H1 (cell line): Measurements from ENCODE around the gene RFT1.

Source experiments
- CBX5 ChIP-seq: fragments of 300-800, 300-1000 bp; sonication (generic); IDR thresholded peaks from 2 replicates; pipeline ENCODE4 v1.7.1; 2016; ENCODE audit warnings: antibody characterized with exemption, low read length, low read depth
- CHD2 ChIP-seq: IDR thresholded peaks from 2 replicates; pipeline ENCODE4 v1.6.1; 2012; ENCODE audit warnings: low read length, improper control_type of control experiment
- CTCF ChIP-seq, 3 experiments: IDR thresholded peaks; 1 replicate in 2 of 3; 2 replicates in 1 of 3; pipeline versions ENCODE4 v1.5.1 to v1.6.1; 2011; ENCODE audit warnings: low read length in 3 of 3, mild to moderate bottlenecking in 3 of 3, inconsistent platforms in 2 of 3, low read depth in 1 of 3, moderate library complexity in 1 of 3; ENCODE audit not compliant: insufficient read depth in 1 of 3; ENCODE audit errors: control extremely low read depth in 1 of 3
- EZH2 ChIP-seq: fragments of 200-600 bp; sonication (generic); IDR thresholded peaks from 2 replicates; pipeline ENCODE4 v1.7.1; 2012; ENCODE audit warnings: low read depth, mild to moderate bottlenecking, moderate library complexity, low read length, inconsistent platforms; ENCODE audit not compliant: severe bottlenecking
- FOSL1 ChIP-seq: IDR thresholded peaks from 2 replicates; pipeline ENCODE4 v1.6.1; 2011; ENCODE audit warnings: mild to moderate bottlenecking, low read depth, low read length, moderate library complexity; ENCODE audit not compliant: insufficient read depth
- HDAC2 ChIP-seq, 2 experiments: fragments of 300-600 bp in 1 of 2; sonication (generic) in 1 of 2; IDR thresholded peaks; 2 replicates each; pipeline ENCODE4 v1.6.1; 2011 to 2012; ENCODE audit warnings: low read depth in 2 of 2, low read length in 2 of 2, mild to moderate bottlenecking in 2 of 2, moderate library complexity in 2 of 2, borderline replicate concordance in 1 of 2, inconsistent platforms in 1 of 2
- JUND ChIP-seq: IDR thresholded peaks from 2 replicates; pipeline ENCODE4 v1.6.1; 2011; ENCODE audit warnings: mild to moderate bottlenecking, improper control_type of control experiment, low read length
- MAX ChIP-seq: IDR thresholded peaks from 2 replicates; pipeline ENCODE4 v1.6.1; 2012; ENCODE audit warnings: inconsistent platforms
- POLR2AphosphoS5 ChIP-seq: IDR thresholded peaks from 2 replicates; pipeline ENCODE4 v1.6.1; 2011; ENCODE audit warnings: low read depth, low read length
- RAD21 ChIP-seq, 2 experiments: IDR thresholded peaks in 1 of 2; conservative IDR thresholded peaks in 1 of 2; 2 replicates each; pipeline ENCODE4 v1.6.1; 2011; ENCODE audit warnings: low read depth in 2 of 2, low read length in 2 of 2, improper control_type of control experiment in 1 of 2, inconsistent platforms in 1 of 2, mild to moderate bottlenecking in 1 of 2, moderate library complexity in 1 of 2
- RNF2 ChIP-seq: fragments of 200-900, 300-1000 bp; sonication (generic); IDR thresholded peaks from 2 replicates; pipeline ENCODE4 v1.7.1; 2016; ENCODE audit warnings: borderline replicate concordance, low read depth, mild to moderate bottlenecking, antibody characterized with exemption, low read length; ENCODE audit not compliant: poor library complexity, severe bottlenecking; ENCODE audit errors: missing control alignments
- TCF12 ChIP-seq: IDR thresholded peaks from 2 replicates; pipeline ENCODE4 v1.6.1; 2011; ENCODE audit warnings: low read depth, mild to moderate bottlenecking, low read length
- TF ChIP-seq, protein P1 (sequence below): IDR thresholded peaks from 2 replicates; pipeline ENCODE4 v1.6.1; 2011; ENCODE audit warnings: low read length, improper control_type of control experiment

- TF ChIP-seq CTCF (IDR thresholded peaks at IDR 0.05; ENCODE audit: control extremely low read depth in 1 of 3, insufficient read depth in 1 of 3, low read depth in 1 of 3, low read length in 3 of 3) (no peak), MAX (no peak), POLR2AphosphoS5 (no peak), CBX5 (no peak), JUND (no peak), TCF12 (no peak), RAD21 (IDR thresholded peaks at IDR 0.05 in 1 of 2, conservative IDR thresholded peaks at IDR 0.05 in 1 of 2; ENCODE audit: low read depth in 2 of 2, low read length in 2 of 2) (no peak), FOSL1 (no peak), RNF2 (no peak), CHD2 (no peak), HDAC2 (IDR thresholded peaks at IDR 0.05; ENCODE audit: borderline replicate concordance in 1 of 2, low read depth in 2 of 2, low read length in 2 of 2) (no peak), EZH2 (no peak)
- TF ChIP-seq, protein P1, sequence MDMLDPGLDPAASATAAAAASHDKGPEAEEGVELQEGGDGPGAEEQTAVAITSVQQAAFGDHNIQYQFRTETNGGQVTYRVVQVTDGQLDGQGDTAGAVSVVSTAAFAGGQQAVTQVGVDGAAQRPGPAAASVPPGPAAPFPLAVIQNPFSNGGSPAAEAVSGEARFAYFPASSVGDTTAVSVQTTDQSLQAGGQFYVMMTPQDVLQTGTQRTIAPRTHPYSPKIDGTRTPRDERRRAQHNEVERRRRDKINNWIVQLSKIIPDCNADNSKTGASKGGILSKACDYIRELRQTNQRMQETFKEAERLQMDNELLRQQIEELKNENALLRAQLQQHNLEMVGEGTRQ = no peak
Measured at GRCh38 chr3:53092216-53092615, 38.0 kb downstream of the RFT1 start.
